Daoy (cell line): ENCODE results near the gene MARCKSL1. TPM values are rescaled to one million over a fixed set of nuclear protein-coding genes. Genes with fewer than 3 reads are reported as not detected.

Experiments used
- DNase-seq: peaks from one replicate; pipeline ENCODE4 v3.0.0-alpha.2; 2015; ENCODE audit warnings: low read depth
- total RNA-seq: library from RNA; depleted of rRNA; stranded (reverse); fragments of >200 nt; shearing (Covaris generic); gene quantifications from 2 replicates; pipeline ENCODE4 v1.2.3, GENCODE V29; 2014

MARCKSL1 gene
- total RNA-seq, 1 experiment from 2014 or later = 151 TPM

GRCh38 chr1:32352831-32353383, 16.9 kb upstream of the MARCKSL1 start:
- no peak for DNase-seq

GRCh38 chr1:32352239-32352745, 16.3 kb upstream of the MARCKSL1 start:
- no peak for DNase-seq

- peak; percentile 96 for DNase-seq
These were observed 15.6 kb upstream of the MARCKSL1 start for GRCh38 chr1:32351399-32352238.

GRCh38 chr1:32350785-32351398, 14.9 kb upstream of the MARCKSL1 start:
- no peak for DNase-seq

GRCh38 chr1:32349211-32349708, 13.2 kb upstream of the MARCKSL1 start:
- peak; percentile 42 for DNase-seq

- DNase-seq = no peak
These were observed 10.6 kb upstream of the MARCKSL1 start for GRCh38 chr1:32346532-32347157.

- peak; percentile 43 for DNase-seq
These were observed 9.3 kb upstream of the MARCKSL1 start for GRCh38 chr1:32345289-32345827.

- DNase-seq = no peak
These were observed 6.7 kb upstream of the MARCKSL1 start for GRCh38 chr1:32342704-32343103.

- peak; percentile 54 for DNase-seq
These were observed 5.9 kb upstream of the MARCKSL1 start for GRCh38 chr1:32341971-32342370.

GRCh38 chr1:32341186-32341757, 5.2 kb upstream of the MARCKSL1 start:
- DNase-seq = no peak

GRCh38 chr1:32339363-32339978, 3.4 kb upstream of the MARCKSL1 start:
- DNase-seq = peak; percentile 64

- DNase-seq = no peak
These were observed 2.7 kb upstream of the MARCKSL1 start for GRCh38 chr1:32338637-32339145.

GRCh38 chr1:32337855-32338636, 2.0 kb upstream of the MARCKSL1 start:
- peak; percentile 62 for DNase-seq

GRCh38 chr1:32336963-32337675, 1.1 kb upstream of the MARCKSL1 start:
- DNase-seq = peak; percentile 78

GRCh38 chr1:32336591-32336932, 529 bp upstream of the MARCKSL1 start:
- DNase-seq = no peak

GRCh38 chr1:32335535-32335789, 571 bp downstream of the MARCKSL1 start:
- no peak for DNase-seq

GRCh38 chr1:32334864-32335534, 1.0 kb downstream of the MARCKSL1 start:
- DNase-seq = peak; percentile 60

GRCh38 chr1:32334274-32334861, 1.7 kb downstream of the MARCKSL1 start:
- no peak for DNase-seq
